Measurements from ENCODE around the gene TIAM1. TPM values are rescaled to one million over a fixed set of nuclear protein-coding genes. Genes with fewer than 3 reads are reported as not detected.

TIAM1 gene
- total RNA-seq, 1 donor from 2014 or later, result 8.4 TPM

DNA sequence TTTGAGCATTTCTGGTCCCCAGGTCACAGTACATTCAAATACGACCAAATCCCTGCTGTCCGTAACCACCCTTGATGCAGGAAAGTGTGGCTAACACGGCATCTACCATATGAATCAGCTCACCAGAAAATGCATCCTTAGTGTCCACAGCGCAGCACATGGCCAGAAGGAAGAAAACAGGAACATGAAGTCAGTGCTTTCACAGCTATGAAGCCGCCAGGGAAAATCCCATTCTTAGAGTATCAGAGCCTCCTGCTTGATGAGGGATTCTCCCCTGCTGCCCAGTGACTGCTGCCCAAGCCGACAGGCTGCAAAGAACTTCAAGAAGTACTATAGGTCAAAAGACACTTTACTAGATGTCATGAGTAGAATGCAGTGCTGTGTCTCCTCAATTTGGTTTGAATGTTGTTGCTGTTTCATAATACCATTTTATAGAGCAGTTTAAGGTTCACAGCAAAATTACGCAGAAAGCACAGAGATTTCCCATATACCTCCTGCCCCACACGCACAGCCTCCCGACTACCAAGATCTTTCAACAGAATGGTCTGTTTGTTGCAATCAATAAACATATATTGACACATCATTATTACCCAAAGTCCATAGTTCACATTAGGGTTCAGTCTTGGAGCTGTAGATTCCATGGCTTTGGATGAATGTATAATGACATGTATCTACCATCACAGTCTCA, 14.5 kb downstream of the TIAM1 start:
- TF ChIP-seq, protein P1, sequence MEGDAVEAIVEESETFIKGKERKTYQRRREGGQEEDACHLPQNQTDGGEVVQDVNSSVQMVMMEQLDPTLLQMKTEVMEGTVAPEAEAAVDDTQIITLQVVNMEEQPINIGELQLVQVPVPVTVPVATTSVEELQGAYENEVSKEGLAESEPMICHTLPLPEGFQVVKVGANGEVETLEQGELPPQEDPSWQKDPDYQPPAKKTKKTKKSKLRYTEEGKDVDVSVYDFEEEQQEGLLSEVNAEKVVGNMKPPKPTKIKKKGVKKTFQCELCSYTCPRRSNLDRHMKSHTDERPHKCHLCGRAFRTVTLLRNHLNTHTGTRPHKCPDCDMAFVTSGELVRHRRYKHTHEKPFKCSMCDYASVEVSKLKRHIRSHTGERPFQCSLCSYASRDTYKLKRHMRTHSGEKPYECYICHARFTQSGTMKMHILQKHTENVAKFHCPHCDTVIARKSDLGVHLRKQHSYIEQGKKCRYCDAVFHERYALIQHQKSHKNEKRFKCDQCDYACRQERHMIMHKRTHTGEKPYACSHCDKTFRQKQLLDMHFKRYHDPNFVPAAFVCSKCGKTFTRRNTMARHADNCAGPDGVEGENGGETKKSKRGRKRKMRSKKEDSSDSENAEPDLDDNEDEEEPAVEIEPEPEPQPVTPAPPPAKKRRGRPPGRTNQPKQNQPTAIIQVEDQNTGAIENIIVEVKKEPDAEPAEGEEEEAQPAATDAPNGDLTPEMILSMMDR (IDR thresholded peaks at IDR 0.05; ENCODE audit: insufficient read depth, low read length, severe bottlenecking), result no peak
- peak; percentile 50 for FAIRE-seq
- no peak for DNase-seq (ENCODE audit: low read depth)
- Histone ChIP-seq H3K27me3 (ENCODE audit: control insufficient read depth, insufficient read depth, low read length) (no peaks in the 10 kb centered on the region), H3K36me3 (ENCODE audit: control insufficient read depth, insufficient read depth, low read length) (no peaks in the 10 kb centered on the region), H3K4me3 (ENCODE audit: low read depth, low read length) (no peak overlapping the region)

DNA sequence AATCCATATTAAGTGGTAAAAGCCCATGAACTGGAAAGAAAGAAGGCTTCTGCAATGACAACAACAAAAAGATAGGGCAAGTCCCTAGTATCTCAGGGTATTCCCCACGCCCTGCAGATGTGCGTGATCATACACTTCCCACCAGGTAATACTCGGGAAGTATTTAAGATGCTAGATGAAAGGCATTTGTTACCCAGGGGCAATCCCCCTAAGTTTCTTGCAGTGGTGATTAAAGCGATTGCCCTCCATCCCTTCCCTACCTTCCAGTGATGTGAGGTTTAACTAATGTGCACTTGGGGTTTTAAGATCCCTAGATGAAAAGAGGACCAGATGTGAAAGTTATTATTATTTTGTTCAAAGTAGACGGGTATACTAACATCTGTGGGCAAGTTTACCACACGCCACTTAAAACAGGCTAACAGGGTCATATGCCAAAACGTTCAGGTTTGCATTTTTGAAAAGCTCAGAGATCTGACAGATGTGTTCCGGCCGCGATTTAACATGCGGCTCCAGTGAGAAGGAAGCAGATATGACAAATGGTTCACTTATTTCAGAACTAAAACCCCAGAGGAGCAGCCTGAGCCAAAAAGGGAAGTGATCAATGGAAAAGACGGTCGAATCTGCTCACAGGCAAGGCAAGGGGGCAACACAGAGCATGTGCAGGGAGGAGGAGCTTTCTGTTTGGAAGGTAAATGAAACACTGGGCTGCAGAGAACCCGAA, 17.4 kb downstream of the TIAM1 start:
- H3K4me3 ChIP-seq (ENCODE audit: low read depth, low read length), result no peak overlapping the region
- H3K36me3 ChIP-seq (ENCODE audit: control insufficient read depth, insufficient read depth, low read length), result no peaks in the 10 kb centered on the region
- TF ChIP-seq, protein P1 (IDR thresholded peaks at IDR 0.05; ENCODE audit: insufficient read depth, low read length, severe bottlenecking), result no peak
- DNase-seq (ENCODE audit: low read depth), result no peak
- no peaks in the 10 kb centered on the region for H3K27me3 ChIP-seq (ENCODE audit: control insufficient read depth, insufficient read depth, low read length)
- no peak for FAIRE-seq

DNA sequence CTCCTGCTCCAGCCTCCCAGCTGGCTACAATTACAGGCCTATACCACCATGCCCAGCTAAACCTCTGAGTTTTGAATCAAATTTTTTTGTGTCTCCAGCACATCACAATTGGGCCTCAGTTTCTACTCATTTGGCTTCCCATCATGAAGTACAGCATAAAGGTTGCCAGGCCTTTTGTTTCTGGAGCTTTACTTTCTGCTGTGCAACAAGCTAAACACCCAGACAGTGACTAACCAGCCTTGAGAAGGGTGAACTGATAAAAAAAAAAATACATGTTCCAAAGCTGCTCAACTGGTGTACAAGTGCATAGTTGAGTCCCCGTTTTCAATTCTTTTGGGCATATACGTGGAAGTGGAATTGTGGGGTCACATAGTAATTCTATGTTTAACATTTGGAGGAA, 25.1 kb downstream of the TIAM1 start:
- Histone ChIP-seq H3K36me3 (ENCODE audit: control insufficient read depth, insufficient read depth, low read length) (no peaks in the 10 kb centered on the region), H3K4me3 (ENCODE audit: low read depth, low read length) (no peak overlapping the region), H3K27me3 (ENCODE audit: control insufficient read depth, insufficient read depth, low read length) (no peaks in the 10 kb centered on the region)
- TF ChIP-seq, protein P1 (IDR thresholded peaks at IDR 0.05; ENCODE audit: insufficient read depth, low read length, severe bottlenecking), result no peak
- FAIRE-seq (no peak), DNase-seq (ENCODE audit: low read depth) (no peak)

DNA sequence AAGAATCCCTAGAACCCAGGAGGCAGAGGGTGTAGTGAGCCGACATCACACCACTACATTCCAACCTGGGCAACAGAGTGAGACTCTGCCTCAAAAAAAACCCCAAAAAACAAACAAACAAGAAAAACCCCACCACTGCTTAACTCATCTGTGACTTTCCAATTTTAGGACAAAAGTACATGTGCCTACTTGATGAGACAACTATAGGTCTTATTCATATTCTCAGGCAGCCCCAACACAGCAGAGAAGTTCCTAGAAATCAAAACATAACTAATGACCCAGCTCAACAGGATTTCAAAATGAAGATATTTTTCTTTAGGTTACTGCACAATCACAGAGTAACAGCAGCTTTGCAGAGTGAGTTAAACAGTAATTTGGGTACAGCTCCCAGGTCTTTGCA, 26.4 kb downstream of the TIAM1 start:
- H3K4me3 ChIP-seq (ENCODE audit: low read depth, low read length), result no peak overlapping the region
- no peaks in the 10 kb centered on the region for H3K27me3 ChIP-seq (ENCODE audit: control insufficient read depth, insufficient read depth, low read length)
- TF ChIP-seq, protein P1 (IDR thresholded peaks at IDR 0.05; ENCODE audit: insufficient read depth, low read length, severe bottlenecking), result no peak
- FAIRE-seq (no peak), DNase-seq (ENCODE audit: low read depth) (no peak)
- H3K36me3 ChIP-seq (ENCODE audit: control insufficient read depth, insufficient read depth, low read length), result no peaks in the 10 kb centered on the region

DNA sequence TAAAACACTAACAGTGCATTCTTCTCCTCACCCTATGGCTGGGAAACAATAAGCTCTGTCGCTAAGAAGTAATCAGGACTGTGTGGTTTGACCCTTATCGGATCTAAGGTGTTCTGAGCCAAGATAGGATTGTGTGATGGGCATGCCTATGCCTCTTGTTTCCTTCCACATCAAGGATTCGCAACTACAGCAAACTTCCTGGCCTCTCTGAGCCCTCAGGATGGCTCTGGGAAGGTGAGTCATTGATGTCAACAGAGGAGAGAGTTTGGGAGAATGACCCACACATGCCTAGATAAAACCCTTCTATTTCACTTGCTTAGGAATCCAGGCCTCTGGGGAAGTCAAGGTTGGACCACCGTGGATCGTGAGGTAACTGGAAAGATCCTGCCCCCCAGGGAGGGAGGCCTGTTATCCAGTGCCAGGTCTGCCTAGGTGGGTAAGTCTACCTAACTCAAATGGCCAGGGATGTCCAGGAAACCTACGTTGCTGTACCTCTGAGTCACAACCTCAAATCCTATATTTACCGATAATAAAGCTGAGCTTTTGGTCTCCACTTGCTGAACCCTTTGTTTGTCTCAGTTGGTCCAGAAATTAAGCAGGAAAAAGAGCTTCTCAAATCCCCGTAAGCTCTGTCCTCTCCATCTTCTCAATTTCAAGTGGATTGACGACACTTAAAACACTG, 27.4 kb downstream of the TIAM1 start:
- Histone ChIP-seq H3K36me3 (ENCODE audit: control insufficient read depth, insufficient read depth, low read length) (no peaks in the 10 kb centered on the region), H3K27me3 (ENCODE audit: control insufficient read depth, insufficient read depth, low read length) (no peaks in the 10 kb centered on the region), H3K4me3 (ENCODE audit: low read depth, low read length) (no peak overlapping the region)
- TF ChIP-seq, protein P1 (IDR thresholded peaks at IDR 0.05; ENCODE audit: insufficient read depth, low read length, severe bottlenecking), result no peak
- FAIRE-seq (no peak), DNase-seq (ENCODE audit: low read depth) (peak; percentile 82)

Measured in bronchial epithelial cell (primary cell).